Measurements from ENCODE around the gene PEMT.
"Not testable (repeated sequence)": the region's sequence is repeated elsewhere in the genome, so short reads cannot be mapped to it uniquely, and the experiment has no call there.

PEMT gene

GRCh38 chr17:17485420-17485819 lies 106.1 kb downstream of the PEMT start:
- no peak for DNase-seq (ENCODE audit: low read depth)

DNA sequence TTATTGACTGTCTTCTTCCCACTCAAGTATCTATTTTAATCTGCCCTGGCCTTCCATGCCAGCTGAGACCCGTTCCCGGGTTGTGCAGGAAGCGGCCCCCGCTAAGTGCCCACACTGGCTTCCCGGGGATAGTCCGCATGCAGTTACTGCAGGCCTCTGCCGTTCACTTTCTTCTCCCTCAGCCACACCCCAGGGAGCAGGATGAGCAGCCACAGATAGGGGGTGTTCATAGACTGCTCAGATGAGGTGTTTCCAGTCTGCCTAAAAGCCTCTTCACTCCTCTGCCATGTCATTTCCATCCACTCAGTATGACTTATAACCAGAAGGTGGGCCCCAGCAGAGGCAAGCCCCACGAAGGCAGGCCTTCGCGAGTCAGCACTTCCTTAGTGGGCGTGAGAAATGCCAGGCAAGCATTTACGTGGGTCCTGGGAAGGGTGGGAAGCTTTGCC lies 107.0 kb downstream of the PEMT start:
- no peak for DNase-seq (ENCODE audit: low read depth)

DNA sequence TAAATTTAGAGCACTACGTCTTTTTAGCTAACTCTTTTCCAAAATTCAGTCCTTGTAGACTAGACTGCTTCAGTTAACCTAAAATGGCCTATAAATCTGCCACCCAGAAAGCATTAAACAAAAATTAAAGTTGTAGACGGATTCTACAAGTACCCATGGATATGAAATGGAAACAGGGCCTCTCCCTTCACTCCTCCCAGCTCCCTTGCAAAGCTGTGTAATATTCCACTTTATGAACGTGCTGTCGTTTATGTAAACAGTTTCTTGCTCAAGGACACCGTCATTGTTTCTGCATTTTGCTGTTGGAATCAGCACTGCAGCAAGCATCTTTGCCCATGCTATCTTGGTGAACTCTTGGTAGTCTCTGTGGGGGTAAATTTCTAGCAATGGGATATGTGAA lies 109.6 kb downstream of the PEMT start:
- DNase-seq (ENCODE audit: low read depth) = no peak

- DNase-seq (ENCODE audit: low read depth) = no peak
Measured at GRCh38 chr17:17480593-17481148, 110.8 kb downstream of the PEMT start.

GRCh38 chr17:17479209-17479608 lies 112.3 kb downstream of the PEMT start:
- no peak for DNase-seq (ENCODE audit: low read depth)

DNA sequence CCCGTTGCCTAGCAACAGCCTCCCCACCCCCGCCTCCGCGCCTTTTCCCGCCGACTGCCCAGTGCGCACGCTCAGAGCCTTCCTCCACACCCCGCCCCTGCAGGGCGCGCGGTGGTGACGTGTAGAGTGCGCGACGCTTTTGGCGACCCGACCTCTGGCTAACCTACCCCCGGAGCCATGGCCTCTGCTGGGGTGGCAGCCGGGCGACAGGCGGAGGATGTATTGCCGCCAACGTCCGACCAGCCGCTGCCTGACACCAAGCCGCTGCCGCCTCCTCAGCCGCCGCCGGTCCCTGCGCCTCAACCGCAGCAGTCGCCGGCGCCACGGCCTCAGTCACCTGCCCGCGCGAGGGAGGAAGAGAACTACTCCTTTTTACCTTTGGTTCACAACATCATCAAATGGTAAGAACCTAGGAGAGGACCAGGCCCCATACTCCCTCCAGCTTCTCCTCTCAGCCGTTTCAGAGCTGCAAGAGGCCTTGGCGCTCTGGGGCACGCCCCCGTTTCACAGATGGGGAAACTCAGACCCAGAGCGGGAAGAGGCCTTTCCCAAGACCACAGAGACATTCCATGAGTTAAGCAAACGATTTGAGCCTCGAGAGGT lies 114.5 kb downstream of the PEMT start, which contains the start of gene MED9:
Gene MED9, plus strand, starts transcription at position 136 of the 603 bp plus-strand sequence. Its CDS starts 42 bp downstream, at position 178.
- DNase-seq (ENCODE audit: low read depth) = peak; percentile 94

GRCh38 chr17:17474341-17474740 lies 117.2 kb downstream of the PEMT start:
- no peak for DNase-seq (ENCODE audit: low read depth)

GRCh38 chr17:17472333-17472920 lies 119.1 kb downstream of the PEMT start:
- no peak for DNase-seq (ENCODE audit: low read depth)

- DNase-seq (ENCODE audit: low read depth) = no peak
Measured at GRCh38 chr17:17469996-17470395, 121.5 kb downstream of the PEMT start.

DNA sequence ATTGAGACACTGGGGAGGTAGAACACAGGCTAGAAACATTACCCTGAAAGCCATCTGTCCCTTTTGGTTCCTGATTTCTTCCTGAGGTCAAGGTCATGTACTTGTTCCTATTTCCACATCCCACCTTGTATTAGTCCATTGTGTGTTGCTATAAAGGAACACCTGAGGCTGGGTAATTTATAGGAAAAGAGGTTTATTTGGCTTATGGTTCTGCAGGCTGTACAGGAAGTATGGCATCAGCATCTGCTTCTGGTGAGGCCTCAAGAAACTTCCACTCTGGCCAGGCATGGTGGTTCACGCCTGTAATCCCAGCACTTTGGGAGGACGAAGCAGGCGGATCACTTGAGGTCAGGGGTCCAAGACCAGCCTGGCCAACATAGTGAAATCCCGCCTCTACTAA lies 122.2 kb downstream of the PEMT start:
- no peak for DNase-seq (ENCODE audit: low read depth)

DNA sequence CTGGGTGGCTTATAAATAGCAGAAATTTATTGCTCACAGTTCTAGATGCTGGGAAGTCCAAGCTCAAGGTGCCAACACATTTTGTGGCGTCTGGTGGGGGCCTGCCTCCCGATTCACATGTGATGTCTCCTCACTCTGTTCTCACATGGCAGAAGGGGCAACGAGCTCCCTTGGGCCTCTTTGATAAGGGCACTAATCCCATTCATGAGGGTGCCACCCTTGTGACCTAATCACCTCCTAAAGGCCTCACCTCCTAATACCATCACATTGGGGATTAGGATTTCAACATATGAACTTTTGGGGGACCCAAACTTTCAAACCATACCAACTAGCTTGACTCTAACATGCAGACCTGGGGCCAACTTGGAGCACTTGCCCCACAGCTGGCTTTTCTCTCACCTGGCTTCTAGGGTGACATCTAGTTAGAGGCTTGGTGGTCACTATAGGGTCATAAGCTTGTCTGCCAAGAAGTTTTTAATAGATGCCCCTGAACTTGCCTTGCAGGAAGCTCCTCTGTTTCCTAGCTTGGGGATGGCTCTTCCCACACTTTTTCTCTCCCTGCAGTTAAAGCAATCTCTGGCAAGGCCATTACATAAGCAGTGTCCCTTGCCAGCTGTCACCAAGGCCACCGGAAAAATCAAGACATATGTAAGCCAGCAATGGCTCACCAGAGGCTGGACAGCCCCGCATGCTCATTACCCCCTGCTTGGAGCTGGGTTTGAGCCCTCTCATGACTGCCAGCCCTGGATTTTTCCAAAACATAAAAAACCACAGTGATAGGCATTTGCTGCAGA lies 123.1 kb downstream of the PEMT start:
- DNase-seq (ENCODE audit: low read depth) = no peak

- no peak for DNase-seq (ENCODE audit: low read depth)
Measured at GRCh38 chr17:17467720-17468119, 123.8 kb downstream of the PEMT start.

GRCh38 chr17:17467016-17467415 lies 124.5 kb downstream of the PEMT start:
- DNase-seq (ENCODE audit: low read depth) = no peak

GRCh38 chr17:17466511-17466910 lies 125.0 kb downstream of the PEMT start:
- no peak for DNase-seq (ENCODE audit: low read depth)

- not testable (repeated sequence) for DNase-seq (ENCODE audit: low read depth)
Measured at GRCh38 chr17:17465878-17466277, 125.6 kb downstream of the PEMT start.

DNA sequence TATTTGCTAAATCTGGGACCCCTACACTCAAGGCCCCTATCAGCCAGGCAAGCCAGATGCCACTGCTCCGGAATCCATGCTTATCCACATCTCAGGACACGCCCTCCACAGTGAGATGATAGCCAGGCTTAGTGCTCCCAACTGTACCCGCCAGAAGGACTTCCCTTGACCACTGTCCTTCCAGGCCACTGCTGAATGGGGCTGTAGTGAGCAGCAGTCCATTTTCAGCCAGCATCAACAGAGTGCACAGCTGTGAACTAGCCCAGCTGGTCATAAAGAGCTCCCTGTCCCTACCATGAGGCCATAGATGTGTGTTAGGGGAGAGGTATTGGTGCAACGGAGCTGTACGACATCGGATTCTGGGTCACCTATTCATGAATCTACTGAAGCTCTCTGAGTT lies 127.7 kb downstream of the PEMT start:
- no peak for DNase-seq (ENCODE audit: low read depth)

- no peak for DNase-seq (ENCODE audit: low read depth)
Measured at GRCh38 chr17:17462048-17462824, 129.3 kb downstream of the PEMT start.

DNA sequence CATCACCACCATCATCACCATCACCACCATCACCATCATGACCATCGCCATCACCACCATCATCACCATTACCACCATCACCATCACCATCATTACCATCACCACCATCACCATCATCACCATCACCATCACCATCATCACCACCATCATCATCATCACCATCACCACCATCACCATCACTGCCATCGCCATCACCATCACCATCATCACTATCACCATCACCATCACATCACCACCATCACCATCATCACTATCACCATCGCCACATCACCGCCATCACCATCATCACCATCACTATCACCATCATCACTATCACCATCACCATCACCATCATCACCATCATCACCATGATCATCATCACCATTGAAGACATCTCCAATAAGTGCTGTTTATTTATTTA lies 131.5 kb downstream of the PEMT start:
- DNase-seq (ENCODE audit: low read depth) = no peak

- no peak for DNase-seq (ENCODE audit: low read depth)
Measured at GRCh38 chr17:17457680-17458079, 133.8 kb downstream of the PEMT start.

GRCh38 chr17:17456251-17456650 lies 135.3 kb downstream of the PEMT start:
- DNase-seq (ENCODE audit: low read depth) = no peak
